Globus pallidus (tissue), 1 donor: ENCODE measurements around the gene ASIC2.

Source experiments
- DNase-seq: peaks from one replicate; pipeline ENCODE4 v3.0.0-alpha.2; 2015; ENCODE audit warnings: low spot score

Gene ASIC2

DNA sequence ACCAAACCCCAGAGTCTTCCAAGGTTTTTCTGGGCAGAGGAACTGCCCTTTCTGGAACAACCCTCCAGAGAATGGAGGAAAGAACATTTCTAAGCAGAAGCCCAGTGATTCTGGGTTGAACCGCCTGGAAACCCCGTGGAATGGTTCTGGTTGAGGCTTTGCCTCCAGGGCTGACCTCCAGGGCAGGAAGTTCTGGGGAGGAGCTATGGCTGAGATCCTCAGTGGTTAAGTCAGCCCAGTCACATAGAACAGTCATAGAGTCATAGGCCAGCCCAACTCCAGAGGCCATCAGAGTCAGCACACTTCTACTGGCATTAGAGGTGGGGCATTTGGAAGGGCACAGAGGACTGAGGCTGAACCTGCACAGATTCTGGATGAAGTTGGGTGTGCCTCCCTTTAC, 235.5 kb downstream of the ASIC2 start:
- no peak for DNase-seq

DNA sequence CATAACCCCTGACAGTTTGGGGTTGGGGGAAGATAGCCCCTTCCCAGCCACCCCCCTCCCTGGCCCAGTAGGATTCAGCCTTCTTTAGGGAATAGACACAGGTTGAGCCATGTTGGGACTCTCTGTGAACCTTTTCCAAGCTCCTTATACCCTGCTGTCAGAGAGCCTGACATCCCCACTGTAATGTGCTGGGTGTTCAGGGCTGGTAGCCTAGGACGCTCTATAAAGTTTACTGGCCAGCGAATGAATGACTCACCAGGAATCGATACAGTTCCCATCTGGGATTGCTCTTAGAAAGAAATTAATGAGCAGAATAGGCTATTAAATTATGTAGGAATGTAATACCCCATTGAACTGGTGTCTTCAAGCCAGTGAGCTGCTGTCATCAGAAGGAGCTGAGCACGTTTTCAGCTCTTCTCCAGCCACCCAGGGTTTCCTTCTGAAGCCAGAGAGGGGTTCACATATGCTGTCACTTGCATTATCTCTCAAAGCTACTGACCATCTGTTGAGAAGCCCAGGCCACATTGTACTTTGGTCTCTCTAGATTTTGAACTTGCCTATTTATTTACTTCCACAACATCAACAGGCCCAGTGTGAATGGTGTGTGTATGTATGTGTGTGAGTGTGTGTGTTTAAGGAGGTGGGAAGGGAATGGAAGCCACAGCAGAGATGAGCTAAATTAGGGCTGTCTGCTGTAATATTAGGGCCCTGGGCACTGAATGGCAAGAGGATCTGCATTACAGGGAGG, 236.5 kb downstream of the ASIC2 start:
- no peak for DNase-seq

DNA sequence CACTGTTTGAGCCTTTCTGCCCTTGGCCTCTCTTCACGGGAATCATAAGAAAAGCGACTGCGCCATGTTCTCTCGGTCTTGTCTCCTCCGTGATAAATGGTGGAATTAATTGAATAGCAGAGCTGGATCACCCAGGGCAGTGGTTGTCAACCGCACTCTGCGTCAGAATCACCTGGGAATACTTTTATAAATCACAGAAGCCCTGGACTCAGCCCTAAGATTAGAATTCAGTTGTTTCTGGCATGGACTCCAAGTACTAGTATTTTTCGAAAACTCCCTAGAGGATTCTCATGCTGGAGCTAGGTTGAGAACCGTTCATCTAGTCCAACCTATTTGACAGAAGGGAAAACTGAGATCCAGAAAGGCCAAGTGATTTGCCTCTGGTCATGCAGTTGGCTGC, 237.3 kb downstream of the ASIC2 start:
- DNase-seq: no peak

- no peak for DNase-seq
These were observed 237.9 kb downstream of the ASIC2 start for GRCh38 chr17:33055171-33055611.

- DNase-seq: no peak
These were observed 238.7 kb downstream of the ASIC2 start for GRCh38 chr17:33054412-33054811.

DNA sequence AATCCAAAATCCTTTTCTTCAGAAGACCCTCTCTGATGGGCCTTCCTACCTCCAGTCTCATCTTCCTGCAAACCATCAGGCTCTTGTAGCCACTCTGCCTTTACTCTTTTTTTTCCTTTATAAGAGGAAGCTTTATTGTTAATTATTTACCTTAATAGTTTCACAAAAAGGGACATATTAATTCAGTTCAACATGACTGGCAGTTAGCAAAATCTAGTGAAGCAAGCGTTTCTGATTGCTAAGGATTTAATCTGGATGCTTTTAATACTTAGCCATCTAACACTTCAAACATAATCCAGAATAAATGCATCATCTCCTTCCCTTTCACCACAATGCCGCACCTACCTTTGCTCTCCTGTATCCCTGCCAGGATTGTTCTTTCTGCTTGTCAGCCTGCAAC, 239.4 kb downstream of the ASIC2 start:
- DNase-seq: no peak

- no peak for DNase-seq
These were observed 240.2 kb downstream of the ASIC2 start for GRCh38 chr17:33052856-33053255.

GRCh38 chr17:33050611-33051140, 242.4 kb downstream of the ASIC2 start:
- no peak for DNase-seq

DNA sequence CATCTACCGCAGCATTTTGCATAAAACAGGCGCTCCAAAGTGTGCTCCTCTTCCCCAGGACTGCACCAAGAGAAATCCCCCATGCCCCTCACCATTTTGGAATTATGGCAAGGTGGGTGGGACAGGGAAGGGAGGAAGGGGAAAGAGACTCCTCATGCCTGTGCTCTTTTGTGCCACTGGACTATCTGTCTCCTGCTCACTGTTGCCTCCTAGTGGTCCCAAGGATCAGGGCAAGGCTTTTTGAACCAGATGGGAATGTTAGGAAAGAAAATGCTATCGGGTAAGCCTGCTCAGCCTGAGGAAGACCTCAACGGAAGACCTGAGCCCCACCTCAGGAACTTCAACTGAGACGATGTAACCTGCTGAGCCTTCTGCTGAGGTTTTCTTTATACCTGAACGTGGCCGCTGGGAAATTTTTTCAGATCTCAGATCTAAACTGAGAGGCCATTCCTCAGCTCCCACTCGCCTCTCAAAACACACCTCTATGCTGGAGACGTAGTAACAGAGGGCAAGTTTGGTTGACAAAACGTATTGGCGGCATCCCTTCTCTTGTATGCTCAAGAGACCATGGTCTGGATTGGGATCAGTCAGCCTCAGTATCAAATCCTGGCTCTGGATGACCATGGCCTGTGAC, 243.2 kb downstream of the ASIC2 start:
- peak; percentile 7 for DNase-seq

DNA sequence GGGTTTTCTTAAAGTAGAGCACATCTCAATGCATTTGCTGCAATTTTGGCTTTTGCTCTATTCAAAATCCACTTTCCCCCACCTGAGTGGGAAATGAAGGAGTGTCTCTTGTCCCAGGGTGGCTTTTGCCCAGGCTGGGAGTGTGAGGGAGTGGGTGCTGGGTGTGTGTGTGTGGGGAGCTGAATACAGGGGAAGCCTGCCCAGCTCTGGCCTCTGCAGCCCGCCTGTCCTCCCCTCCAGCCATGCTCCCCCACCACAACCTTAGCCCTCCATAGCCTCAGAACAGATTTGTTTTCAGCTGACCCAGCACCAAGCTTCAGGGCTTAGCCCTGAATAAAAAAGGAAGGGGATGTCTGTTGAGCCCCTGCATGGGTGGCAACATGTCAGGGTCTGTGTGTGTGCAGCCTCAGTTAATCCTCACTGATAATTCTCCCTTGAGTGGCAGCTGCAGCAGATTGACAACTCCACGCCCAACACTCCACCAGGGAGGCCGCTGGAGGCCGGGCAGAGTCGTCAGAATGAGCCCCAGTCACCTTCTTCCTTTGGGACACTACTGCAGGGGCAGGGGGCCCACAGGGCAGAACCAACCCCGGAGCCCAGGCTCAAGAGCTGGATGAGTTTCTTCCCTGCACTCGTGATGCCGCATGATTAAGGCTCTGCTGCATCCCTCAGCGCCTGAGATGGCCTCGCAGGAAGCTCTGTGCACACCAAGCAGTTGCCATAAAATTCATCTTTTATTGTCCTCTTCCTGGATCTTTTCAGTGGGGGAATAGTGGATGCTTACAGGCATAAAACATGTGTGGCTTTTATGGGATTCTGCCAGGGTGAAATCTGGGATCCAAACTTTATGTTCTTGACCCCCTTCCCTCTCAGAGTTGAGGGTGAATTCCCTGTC, 246.5 kb downstream of the ASIC2 start:
- no peak for DNase-seq

DNA sequence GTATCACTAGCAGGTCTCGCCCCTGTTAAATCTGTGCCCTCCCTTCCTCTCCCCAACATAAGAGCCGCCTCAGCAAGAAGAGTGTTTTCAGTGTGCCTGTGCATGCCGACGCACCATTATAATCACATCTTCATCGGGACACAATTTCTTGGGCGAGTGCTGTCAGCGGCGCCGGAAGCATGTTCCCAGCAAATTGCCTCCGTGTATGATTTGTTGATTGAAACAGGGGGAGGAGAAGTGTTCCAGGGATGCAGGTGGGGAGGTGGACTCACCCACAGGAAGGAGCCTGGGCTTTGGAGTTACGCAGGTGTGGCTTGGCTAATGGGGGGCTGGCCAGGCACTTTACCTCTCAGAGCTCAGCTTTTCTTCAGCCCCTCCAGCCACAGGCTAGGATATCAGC, 247.9 kb downstream of the ASIC2 start:
- DNase-seq: no peak

DNA sequence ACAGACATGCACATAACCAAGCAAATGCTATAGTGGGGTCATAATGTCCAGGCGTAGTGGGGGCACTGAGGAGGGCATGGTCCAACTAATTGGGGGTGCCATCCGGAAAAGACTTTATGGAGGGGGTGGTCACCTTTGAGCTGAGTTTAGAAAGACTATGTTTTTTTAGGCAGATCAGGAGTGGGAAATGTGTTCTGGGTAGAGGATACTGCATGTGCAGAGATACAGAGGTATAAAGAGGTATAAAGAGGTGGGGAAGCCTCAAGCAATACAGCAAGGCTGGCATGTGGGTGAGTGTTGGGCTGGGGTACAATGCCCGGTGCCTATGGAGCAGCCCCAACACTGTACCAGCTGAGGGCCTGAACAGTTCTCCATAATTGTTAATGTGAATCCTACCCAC, 248.3 kb downstream of the ASIC2 start:
- no peak for DNase-seq

DNA sequence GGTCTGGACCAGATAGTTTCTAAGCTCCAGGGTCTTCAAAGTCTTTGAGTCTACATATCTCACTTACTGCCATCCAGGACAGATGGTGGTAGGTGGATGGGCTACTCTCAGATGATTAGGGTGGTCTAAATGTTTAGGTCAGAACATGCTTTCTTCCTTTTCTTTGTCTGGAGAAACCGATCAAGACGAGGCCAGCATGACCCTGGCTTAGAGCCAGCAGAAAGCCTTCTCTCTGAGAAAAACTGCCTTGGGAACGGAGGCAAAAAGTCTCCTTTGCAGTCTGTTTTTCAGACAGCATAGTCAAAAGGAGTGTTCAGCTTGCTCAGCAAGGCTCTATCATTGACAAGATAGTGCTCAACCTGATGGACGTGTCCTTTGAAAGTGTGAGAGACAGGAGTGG, 252.6 kb downstream of the ASIC2 start:
- no peak for DNase-seq

DNA sequence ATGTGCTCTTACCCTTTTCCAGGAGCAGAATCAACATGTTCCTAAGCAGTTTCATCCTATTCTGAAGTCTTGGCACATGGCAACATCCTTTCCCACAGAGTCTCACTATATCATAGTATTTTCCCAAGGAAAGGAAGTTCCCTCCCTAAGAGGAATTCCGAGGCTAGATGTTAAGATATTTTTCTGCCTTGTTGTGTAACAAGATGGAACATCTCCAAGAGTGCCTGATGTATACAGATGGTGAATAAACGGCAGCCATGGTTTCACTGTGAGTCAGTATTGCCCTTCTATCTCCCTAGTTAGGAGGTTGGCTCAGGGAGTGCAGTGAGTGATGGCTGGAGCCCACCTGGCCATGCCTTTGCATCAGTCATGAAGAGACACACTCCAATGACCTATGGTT, 253.2 kb downstream of the ASIC2 start:
- no peak for DNase-seq

- DNase-seq: peak; percentile 3
These were observed 254.4 kb downstream of the ASIC2 start for GRCh38 chr17:33038740-33039139.

- no peak for DNase-seq
These were observed 259.9 kb downstream of the ASIC2 start for GRCh38 chr17:33033176-33033575.

- DNase-seq: no peak
These were observed 264.3 kb downstream of the ASIC2 start for GRCh38 chr17:33028778-33029177.

DNA sequence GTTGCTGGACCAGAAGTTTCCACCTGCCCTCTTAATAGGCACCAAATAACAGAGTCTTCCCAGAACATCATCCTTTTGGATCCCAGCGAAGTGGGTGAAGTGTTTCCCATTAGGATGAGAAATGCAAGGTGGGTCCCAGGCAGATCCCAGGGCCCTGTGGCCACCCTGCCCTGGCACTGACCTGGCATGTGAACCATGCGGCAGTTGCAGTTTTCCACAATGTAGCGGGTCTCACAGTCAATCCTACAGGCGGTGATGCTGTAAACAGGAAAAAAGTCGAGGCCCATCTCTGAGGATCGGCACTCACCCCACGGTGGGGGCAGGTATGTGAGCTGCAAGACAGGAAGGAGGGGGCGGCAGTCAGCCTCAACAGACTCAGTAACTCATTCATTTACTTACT, 265.0 kb downstream of the ASIC2 start:
- no peak for DNase-seq

DNA sequence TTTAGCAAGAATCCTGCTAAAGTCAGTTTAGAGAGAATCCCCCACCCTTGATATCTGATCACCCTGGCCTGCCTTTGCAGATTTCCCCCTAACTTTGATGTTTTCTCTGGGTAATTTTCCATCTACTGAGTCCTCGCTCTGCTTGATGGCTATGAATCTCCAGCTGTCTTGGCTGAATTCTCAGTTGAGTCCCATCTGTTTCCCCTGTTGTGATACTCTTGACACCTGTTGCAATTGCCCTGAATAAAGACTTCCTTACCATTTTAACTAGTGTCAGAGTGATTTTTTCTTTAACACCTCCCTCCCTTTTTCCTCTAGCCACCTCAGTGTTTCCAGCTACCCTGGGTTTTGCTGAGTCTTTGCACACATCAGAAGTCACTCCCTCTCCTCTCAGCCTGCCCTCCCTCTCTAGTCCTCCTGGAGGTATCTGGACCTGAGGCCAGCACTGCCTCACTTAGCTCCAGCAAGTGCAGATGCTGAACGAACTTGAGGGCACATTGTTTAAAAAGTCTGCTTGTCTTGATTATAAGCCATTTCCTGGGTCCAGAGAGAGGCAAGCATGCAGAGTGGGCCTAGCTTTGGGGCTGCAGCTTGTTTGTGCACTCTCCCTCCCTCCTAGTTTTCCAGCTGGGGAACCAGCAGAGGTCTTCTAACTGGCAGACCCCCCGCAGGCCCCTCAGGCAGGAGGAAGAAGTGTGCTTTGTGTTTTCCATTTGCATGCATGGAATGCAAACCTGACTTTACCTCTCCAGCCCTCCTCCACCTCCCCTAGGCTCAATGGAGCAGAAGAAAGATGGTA, 268.2 kb downstream of the ASIC2 start:
- DNase-seq: no peak

DNA sequence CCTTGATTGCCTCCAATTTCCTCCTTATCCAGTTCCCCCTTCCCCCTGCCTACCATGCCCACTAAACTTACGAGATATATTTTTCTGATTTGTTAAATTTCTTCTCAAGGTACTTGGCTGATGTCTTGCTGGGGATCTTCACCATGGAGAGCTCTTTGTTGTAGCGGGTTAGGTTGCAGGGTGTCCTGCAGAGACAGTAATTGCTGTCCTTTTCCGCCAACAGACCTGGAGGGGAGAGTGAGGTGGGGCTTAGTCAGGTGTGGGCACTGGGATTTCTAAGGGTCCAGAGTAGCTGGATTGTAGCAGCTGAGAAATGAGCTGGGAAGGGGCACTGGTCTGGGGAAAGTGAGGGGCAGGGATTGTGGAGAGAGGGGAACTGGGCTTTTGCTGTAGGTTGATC, 269.3 kb downstream of the ASIC2 start:
- no peak for DNase-seq

- DNase-seq: no peak
These were observed 271.2 kb downstream of the ASIC2 start for GRCh38 chr17:33021731-33022408.
